Transverse colon (tissue), 4 donors: Measurements from ENCODE around the gene DTX3L. TPM values are rescaled to one million over a fixed set of nuclear protein-coding genes. Genes with fewer than 3 reads are reported as not detected.

Experiments used
- DNase-seq: peaks from one replicate; pipeline ENCODE4 v3.0.0-alpha.2; 2019
- H3K27ac ChIP-seq, 4 donors: fragments of 200-600 bp; sonication (generic); 2 replicates each; pipeline ENCODE4 v1.5.1; 2016 to 2018; ENCODE audit warnings: inconsistent platforms in 4 of 4
- H3K27me3 ChIP-seq: fragments of 200-600 bp; sonication (generic); 2 replicates; pipeline ENCODE4 v1.5.1; 2017; ENCODE audit warnings: inconsistent platforms
- H3K36me3 ChIP-seq, 4 donors: fragments of 200-600 bp; sonication (generic); 2 replicates each; pipeline ENCODE4 v1.5.1; 2017 to 2019; ENCODE audit warnings: inconsistent platforms in 4 of 4
- H3K4me1 ChIP-seq, 4 donors: fragments of 200-600 bp; sonication (generic); 2 replicates each; pipeline ENCODE4 v1.5.1; 2017 to 2020; ENCODE audit warnings: inconsistent platforms in 4 of 4
- H3K4me3 ChIP-seq, 4 donors: fragments of 200-600 bp; sonication (generic); 1 replicate in 1 of 4; 2 replicates in 3 of 4; pipeline versions ENCODE4 v1.5.1 to v1.6.1; 2017 to 2019; ENCODE audit warnings: inconsistent platforms in 4 of 4
- H3K9me3 ChIP-seq, 2 donors: fragments of 200-600 bp; sonication (generic); 2 replicates each; pipeline ENCODE4 v1.5.1; 2017 to 2019; ENCODE audit warnings: inconsistent platforms in 2 of 2
- CTCF ChIP-seq, 5 experiments: fragments of 200-600 bp in 3 of 5; fragments of 450-650 bp in 2 of 5; sonication (generic) in 3 of 5; IDR thresholded peaks; 1 replicate in 2 of 5; 2 replicates in 3 of 5; pipeline ENCODE4 v1.5.1; 2016 to 2017; ENCODE audit warnings: antibody characterized with exemption in 5 of 5, inconsistent platforms in 3 of 5, mild to moderate bottlenecking in 2 of 5, moderate library complexity in 1 of 5
- EP300 ChIP-seq: sonication (generic); formaldehyde crosslinking; IDR thresholded peaks from one replicate; pipeline ENCODE4 v1.6.1; 2017; ENCODE audit warnings: antibody characterized with exemption, low read depth
- POLR2A ChIP-seq: fragments of 450-650 bp; IDR thresholded peaks from one replicate; pipeline ENCODE4 v1.6.1; 2016; ENCODE audit warnings: antibody characterized with exemption, mild to moderate bottlenecking, moderate library complexity
- POLR2AphosphoS5 ChIP-seq, 3 donors: sonication (generic); formaldehyde crosslinking; IDR thresholded peaks; one replicate each; pipeline ENCODE4 v1.6.1; 2016; ENCODE audit warnings: antibody characterized with exemption in 3 of 3
- WGBS, 2 donors: methylation state at CpG; one replicate each; pipeline ENCODE4 v1.1.5; 2018; ENCODE audit warnings: low coverage in 1 of 2; 5-methylcytosine and 5-hydroxymethylcytosine counted together
- in situ Hi-C, 4 donors: fragments of 200-750 bp; cut with MboI; loops; one replicate each; pipeline versions ENCODE4 v1.15.0 to v1.15.1; 2017; ENCODE audit warnings: low sequenced_read_pairs in 3 of 4, low pct_ligation_motif_present in 1 of 4, low pct_unique_long_range_greater_than_20kb in 1 of 4
- intact Hi-C: fragments of 100-400 bp; cut with DNase I; formaldehyde crosslinking; loops from one replicate; pipeline ENCODE4 v1.15.1; 2023; ENCODE audit warnings: low total_unique reads
- total RNA-seq, 4 donors: library from RNA; depleted of rRNA; stranded (reverse); fragments of >200 nt; gene quantifications; one replicate each; pipeline ENCODE4 v1.1.0, GENCODE V29; 2016

Gene DTX3L
- total RNA-seq, 4 donors from 2014 or later: 22.3 to 32.4 (median 26.7) TPM

GRCh38 chr3:122568755-122569154 lies 4.6 kb downstream of the DTX3L start:
- intact Hi-C loops: no loop called here
- in situ Hi-C loops: no loop called here
- TF ChIP-seq EP300: no peak
- peak in 2 of 3 donors; percentile 27 for TF ChIP-seq POLR2AphosphoS5 (IDR thresholded peaks at IDR 0.05)
- no peak for TF ChIP-seq CTCF (IDR thresholded peaks at IDR 0.05)
- no peak for TF ChIP-seq POLR2A
- H3K4me3 ChIP-seq: no peak overlapping the region
- H3K9me3 ChIP-seq: no peaks in the 10 kb centered on the region
- DNase-seq: no peak
- WGBS, 2 donors: 73 to 76% methylated on average over 3 of the region's 3 CpGs
- peak overlapping the region; percentile 31 to 75 (median 54) for H3K27ac ChIP-seq
- H3K27me3 ChIP-seq: no peaks in the 10 kb centered on the region
- peaks cover 0 to 42% (median 6%) of the 10 kb centered on the region in 4 donors for H3K36me3 ChIP-seq
- peaks cover 0 to 31% (median 11%) of the 10 kb centered on the region in 4 donors for H3K4me1 ChIP-seq

DNA sequence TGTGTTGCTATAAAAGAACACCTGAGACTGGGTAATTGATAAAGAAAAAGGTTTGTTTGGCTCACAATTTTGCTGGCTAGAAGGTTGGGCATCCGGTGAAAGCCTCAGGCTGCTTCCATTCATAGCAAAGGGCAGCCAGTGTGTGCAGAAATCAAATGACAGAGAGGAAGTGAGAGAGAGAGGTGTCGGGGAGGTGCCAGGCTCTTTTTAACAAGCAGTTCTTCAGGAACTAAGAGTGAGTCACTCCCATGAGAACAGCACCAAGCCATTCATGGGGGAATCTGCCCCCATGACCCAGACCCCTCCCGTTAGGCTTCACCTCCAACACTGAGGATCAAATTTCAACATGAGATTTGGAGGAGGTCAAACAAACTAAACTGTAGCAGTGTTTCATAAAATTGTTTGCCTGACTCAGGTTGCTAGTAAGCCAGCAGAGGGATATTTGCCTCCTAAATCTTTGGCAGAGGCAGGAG lies 8.8 kb downstream of the DTX3L start:
- peaks cover 0 to 26% (median 4%) of the 10 kb centered on the region in 4 donors for H3K36me3 ChIP-seq
- no peak overlapping the region for H3K27ac ChIP-seq
- no peak for TF ChIP-seq POLR2AphosphoS5 (IDR thresholded peaks at IDR 0.05)
- no peak for TF ChIP-seq POLR2A
- TF ChIP-seq EP300: no peak
- TF ChIP-seq CTCF (IDR thresholded peaks at IDR 0.05): no peak
- intact Hi-C loops: no loop called here
- in situ Hi-C loops: no loop called here
- H3K4me3 ChIP-seq: no peak overlapping the region
- 53 to 63% methylated on average over 1 to 3 of the region's 3 CpGs for WGBS, 2 donors
- H3K4me1 ChIP-seq: peaks cover 0 to 20% (median 4%) of the 10 kb centered on the region in 4 donors
- DNase-seq: no peak
- no peaks in the 10 kb centered on the region for H3K27me3 ChIP-seq
- H3K9me3 ChIP-seq: no peaks in the 10 kb centered on the region

- Histone ChIP-seq H3K4me1 (peaks cover 0 to 6% (median 2%) of the 10 kb centered on the region in 4 donors), H3K9me3 (peaks cover 0 to under 1% of the 10 kb centered on the region in 2 donors), H3K4me3 (no peak overlapping the region), H3K36me3 (peaks cover 0 to 9% (median 4%) of the 10 kb centered on the region in 4 donors), H3K27ac (no peak overlapping the region), H3K27me3 (no peaks in the 10 kb centered on the region)
- intact Hi-C loops: no loop called here
- in situ Hi-C loops: no loop called here
- no peak for TF ChIP-seq POLR2AphosphoS5 (IDR thresholded peaks at IDR 0.05)
- no peak for TF ChIP-seq POLR2A
- TF ChIP-seq EP300: no peak
- WGBS, 2 donors: 68 to 71% methylated on average over 2 to 8 of the region's 8 CpGs
- no peak for DNase-seq
Measured at GRCh38 chr3:122576174-122576940, 12.2 kb downstream of the DTX3L start.

GRCh38 chr3:122577409-122578031 lies 13.4 kb downstream of the DTX3L start, which contains the start of gene PARP15:
Gene PARP15, plus strand, starts transcription at chr3:122577650. Its CDS starts 18 bp downstream, at chr3:122577668.
- H3K4me3 ChIP-seq: peak within 1 kb of the TSS; percentile 16 to 54 (median 36)
- TF ChIP-seq POLR2A: no peak
- TF ChIP-seq POLR2AphosphoS5 (IDR thresholded peaks at IDR 0.05): no peak
- no peak for TF ChIP-seq EP300
- TF ChIP-seq CTCF (IDR thresholded peaks at IDR 0.05): no peak
- in situ Hi-C loops (no loop called here), intact Hi-C loops (no loop called here)
- 8% methylated on average over 28 of the region's 40 CpGs; no CpG with 5 or more reads in 1 of the 2 donors for WGBS, 2 donors
- peaks cover 0 to 6% (median 2%) of the 10 kb centered on the region in 4 donors for H3K4me1 ChIP-seq
- peaks cover 0 to 9% (median 4%) of the 10 kb centered on the region in 4 donors for H3K36me3 ChIP-seq
- peak; percentile 28 for DNase-seq
- peaks cover 11% of the 10 kb centered on the region in 2 donors for H3K9me3 ChIP-seq
- H3K27me3 ChIP-seq: no peaks in the 10 kb centered on the region
- peak within 1 kb of the TSS in 3 of 4 donors; percentile 36 to 54 (median 53) for H3K27ac ChIP-seq
